OCI-LY1 (cell line): ENCODE data around the gene SMCO2.

Experiments
- H2AFZ ChIP-seq: fragments of 200-600 bp; sonication (generic), shearing (Covaris generic); 2 replicates; pipeline ENCODE4 v1.6.0; 2014; ENCODE audit warnings: antibody characterized with exemption, mild to moderate bottlenecking, low read length
- H3F3A ChIP-seq: fragments of 200-600 bp; sonication (generic), shearing (Covaris generic); 2 replicates; pipeline ENCODE4 v1.6.0; 2014; ENCODE audit warnings: mild to moderate bottlenecking, antibody characterized with exemption, low read length, moderate library complexity; ENCODE audit not compliant: insufficient read depth
- H3K27ac ChIP-seq: fragments of 200-600 bp; sonication (generic); 2 replicates; pipeline ENCODE4 v1.5.1; 2014; ENCODE audit warnings: low read length, mixed run types, mild to moderate bottlenecking, low read depth; ENCODE audit not compliant: poor library complexity, severe bottlenecking
- H3K27me3 ChIP-seq: fragments of 200-600 bp; sonication (generic); 2 replicates; pipeline ENCODE4 v1.6.0; 2014; ENCODE audit warnings: antibody characterized with exemption, mild to moderate bottlenecking, low read length, moderate library complexity; ENCODE audit not compliant: insufficient read depth
- H3K36me3 ChIP-seq: fragments of 200-600 bp; sonication (generic); 2 replicates; pipeline ENCODE4 v1.6.1; 2014; ENCODE audit warnings: mild to moderate bottlenecking, antibody characterized with exemption, low read length, moderate library complexity, mixed read lengths; ENCODE audit not compliant: insufficient read depth
- H3K4me1 ChIP-seq: fragments of 200-600 bp; sonication (generic); 2 replicates; pipeline ENCODE4 v1.5.1; 2014; ENCODE audit warnings: mild to moderate bottlenecking, low read length, moderate library complexity; ENCODE audit not compliant: insufficient read depth, severe bottlenecking
- H3K4me2 ChIP-seq: fragments of 200-600 bp; sonication (generic), shearing (Covaris generic); 2 replicates; pipeline ENCODE4 v1.6.1; 2014; ENCODE audit warnings: low read length
- H3K4me3 ChIP-seq: fragments of 200-600 bp; sonication (generic); 2 replicates; pipeline ENCODE4 v1.5.1; 2014; ENCODE audit warnings: low read length, low read depth, mild to moderate bottlenecking, mixed read lengths; ENCODE audit not compliant: poor library complexity, severe bottlenecking
- H3K79me2 ChIP-seq: fragments of 200-600 bp; shearing (Covaris generic); 2 replicates; pipeline ENCODE4 v1.6.1; 2016; ENCODE audit warnings: mixed run types, low read length, mixed read lengths; ENCODE audit not compliant: insufficient read depth
- H3K9ac ChIP-seq: fragments of 200-600 bp; sonication (generic), shearing (Covaris generic); 2 replicates; pipeline ENCODE4 v1.6.1; 2014; ENCODE audit warnings: mild to moderate bottlenecking, low read length, mixed read lengths
- H3K9me2 ChIP-seq: fragments of 200-600 bp; sonication (generic), shearing (Covaris generic); 2 replicates; pipeline ENCODE4 v1.6.1; 2014; ENCODE audit warnings: low read depth, mild to moderate bottlenecking, low read length, mixed read lengths
- H3K9me3 ChIP-seq: fragments of 200-600 bp; shearing (Covaris generic); 2 replicates; pipeline ENCODE4 v1.6.1; 2014; ENCODE audit warnings: low read length, mixed read lengths
- H4K20me1 ChIP-seq: fragments of 200-600 bp; sonication (generic), shearing (Covaris generic); 2 replicates; pipeline ENCODE4 v1.6.0; 2016; ENCODE audit warnings: mild to moderate bottlenecking, low read length; ENCODE audit not compliant: insufficient read depth
- EZH2 ChIP-seq: fragments of 200-600 bp; sonication (generic), shearing (Covaris generic); IDR thresholded peaks from 2 replicates; pipeline ENCODE4 v1.8.0; 2017; ENCODE audit warnings: borderline replicate concordance, mixed run types, mild to moderate bottlenecking, antibody characterized with exemption, low read length, moderate library complexity, mixed read lengths
- TF ChIP-seq, protein P1 (sequence below): fragments of 200-600 bp; sonication (generic), shearing (Covaris generic); IDR thresholded peaks from 2 replicates; pipeline ENCODE4 v1.5.1; 2017; ENCODE audit warnings: mild to moderate bottlenecking, antibody characterized with exemption, low read length, moderate library complexity, mixed read lengths

SMCO2 gene

DNA sequence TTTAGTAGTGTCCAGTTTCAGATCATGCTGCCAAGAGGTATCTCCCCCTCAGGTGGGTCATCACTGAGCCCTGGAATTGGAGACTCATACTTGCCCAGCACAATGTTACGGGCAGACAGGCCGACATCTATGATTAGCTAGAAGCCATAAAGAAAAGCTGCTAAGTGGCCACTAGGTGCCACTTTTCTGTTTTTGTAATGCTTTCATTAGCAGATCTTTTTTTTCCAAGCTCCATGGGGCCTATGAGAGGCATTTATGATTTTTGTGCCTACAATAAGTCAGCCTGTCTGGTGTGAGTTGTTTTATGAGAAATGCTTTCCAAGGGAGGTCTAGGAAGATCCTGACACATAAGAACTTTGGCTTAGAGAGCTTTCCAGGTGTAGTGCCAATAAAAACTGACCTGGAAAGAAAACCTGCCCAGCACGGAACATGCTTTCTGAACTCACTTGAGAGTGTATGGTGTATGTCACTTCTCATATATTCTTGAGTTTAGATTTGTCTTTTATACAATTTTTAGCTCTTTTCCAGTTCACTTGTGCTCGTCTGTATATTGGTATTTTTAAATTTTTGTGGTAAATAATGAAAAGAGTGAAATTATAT, 21.8 kb upstream of the SMCO2 start:
- TF ChIP-seq, protein P1, sequence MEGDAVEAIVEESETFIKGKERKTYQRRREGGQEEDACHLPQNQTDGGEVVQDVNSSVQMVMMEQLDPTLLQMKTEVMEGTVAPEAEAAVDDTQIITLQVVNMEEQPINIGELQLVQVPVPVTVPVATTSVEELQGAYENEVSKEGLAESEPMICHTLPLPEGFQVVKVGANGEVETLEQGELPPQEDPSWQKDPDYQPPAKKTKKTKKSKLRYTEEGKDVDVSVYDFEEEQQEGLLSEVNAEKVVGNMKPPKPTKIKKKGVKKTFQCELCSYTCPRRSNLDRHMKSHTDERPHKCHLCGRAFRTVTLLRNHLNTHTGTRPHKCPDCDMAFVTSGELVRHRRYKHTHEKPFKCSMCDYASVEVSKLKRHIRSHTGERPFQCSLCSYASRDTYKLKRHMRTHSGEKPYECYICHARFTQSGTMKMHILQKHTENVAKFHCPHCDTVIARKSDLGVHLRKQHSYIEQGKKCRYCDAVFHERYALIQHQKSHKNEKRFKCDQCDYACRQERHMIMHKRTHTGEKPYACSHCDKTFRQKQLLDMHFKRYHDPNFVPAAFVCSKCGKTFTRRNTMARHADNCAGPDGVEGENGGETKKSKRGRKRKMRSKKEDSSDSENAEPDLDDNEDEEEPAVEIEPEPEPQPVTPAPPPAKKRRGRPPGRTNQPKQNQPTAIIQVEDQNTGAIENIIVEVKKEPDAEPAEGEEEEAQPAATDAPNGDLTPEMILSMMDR = peak; percentile 39
- no peak for TF ChIP-seq EZH2
- no peak overlapping the region for H2AFZ ChIP-seq
- H3K36me3 ChIP-seq = no peaks in the 10 kb centered on the region

DNA sequence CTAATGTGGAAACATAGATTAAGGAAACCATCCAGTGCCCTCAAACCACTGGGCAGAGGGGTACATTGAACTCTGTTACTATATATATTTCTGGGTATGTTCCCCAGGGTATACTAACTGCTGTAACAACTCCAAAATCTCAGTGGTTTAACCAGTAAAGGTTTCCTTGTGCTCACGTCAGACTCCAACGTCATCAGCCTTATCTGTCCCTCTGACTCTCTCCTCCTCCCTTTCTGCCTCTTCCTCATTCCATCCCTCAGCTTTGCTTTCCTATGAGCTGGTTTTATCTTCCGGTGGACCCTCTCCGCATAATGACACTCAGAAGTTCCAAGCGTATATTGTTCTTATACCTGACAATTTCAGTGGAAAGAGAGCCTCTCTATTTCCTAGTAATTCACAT, 21.2 kb upstream of the SMCO2 start:
- Histone ChIP-seq H3K79me2 (no peaks in the 10 kb centered on the region), H3K27me3 (no peaks in the 10 kb centered on the region), H4K20me1 (no peaks in the 10 kb centered on the region), H3K4me2 (no peak overlapping the region), H3K4me3 (no peak overlapping the region), H2AFZ (no peak overlapping the region), H3K27ac (no peak overlapping the region), H3K36me3 (no peaks in the 10 kb centered on the region), H3K9me2 (no peaks in the 10 kb centered on the region), H3K9me3 (no peaks in the 10 kb centered on the region), H3F3A (no peaks in the 10 kb centered on the region), H3K9ac (no peak overlapping the region), H3K4me1 (no peaks in the 10 kb centered on the region)
- no peak for TF ChIP-seq EZH2
- TF ChIP-seq, protein P1 = no peak

More for the DNA sequence above, 21.8 kb upstream of the SMCO2 start:
- Histone ChIP-seq H3K4me3 (no peak overlapping the region), H3K27me3 (no peaks in the 10 kb centered on the region), H3K27ac (no peak overlapping the region), H3K4me1 (no peaks in the 10 kb centered on the region), H3K9me3 (no peaks in the 10 kb centered on the region), H3F3A (no peaks in the 10 kb centered on the region), H3K9ac (no peak overlapping the region), H3K79me2 (no peaks in the 10 kb centered on the region), H3K9me2 (no peaks in the 10 kb centered on the region), H3K4me2 (no peak overlapping the region), H4K20me1 (no peaks in the 10 kb centered on the region)

DNA sequence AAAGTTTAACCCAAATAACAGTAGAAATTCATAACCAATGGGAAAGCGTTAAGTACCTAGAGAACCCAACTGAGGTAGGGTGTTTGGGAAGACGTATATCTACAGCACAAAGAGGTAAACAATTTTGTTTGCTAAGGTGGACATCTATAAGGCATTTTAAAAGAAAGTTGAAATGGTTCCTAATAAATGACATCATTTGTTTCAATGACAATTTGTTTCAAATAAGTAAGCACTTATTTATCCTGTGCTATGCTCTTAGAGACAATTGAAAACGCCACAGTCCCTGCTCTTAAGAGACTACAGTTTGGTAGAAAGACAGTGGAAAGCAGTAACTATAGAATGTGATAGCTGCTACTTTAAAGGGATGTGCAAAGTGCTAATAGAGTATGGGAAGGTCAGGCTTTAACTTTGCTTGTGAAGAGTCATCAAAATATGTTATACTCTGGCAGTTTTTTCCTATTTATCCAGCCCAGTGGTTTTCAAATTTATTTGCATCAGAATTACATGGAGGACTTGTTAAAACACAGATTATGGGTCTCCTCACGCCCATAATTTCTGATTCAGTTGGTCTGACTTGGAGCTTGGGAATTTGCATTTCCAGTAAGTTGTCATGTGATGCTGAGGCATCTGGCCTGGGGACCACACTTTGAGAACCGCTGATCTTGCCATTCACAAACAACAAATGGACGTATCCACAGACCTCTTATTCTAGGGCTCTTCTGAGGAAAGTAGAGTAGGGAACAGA, 19.6 kb upstream of the SMCO2 start:
- Histone ChIP-seq H2AFZ (no peak overlapping the region), H3K27ac (no peak overlapping the region), H3K36me3 (no peaks in the 10 kb centered on the region), H3K27me3 (no peaks in the 10 kb centered on the region), H3K4me3 (no peak overlapping the region), H3K4me1 (no peaks in the 10 kb centered on the region), H3K9me3 (no peaks in the 10 kb centered on the region), H3K79me2 (no peaks in the 10 kb centered on the region), H3K4me2 (no peak overlapping the region), H4K20me1 (no peaks in the 10 kb centered on the region), H3K9me2 (no peaks in the 10 kb centered on the region), H3K9ac (no peak overlapping the region), H3F3A (no peaks in the 10 kb centered on the region)
- no peak for TF ChIP-seq EZH2
- TF ChIP-seq, protein P1 = no peak
